ENCODE results near the gene ZP3. TPM values are rescaled to one million over a fixed set of nuclear protein-coding genes. Genes with fewer than 3 reads are reported as not detected.
"Not testable (repeated sequence)": the region's sequence is repeated elsewhere in the genome, so short reads cannot be mapped to it uniquely, and the experiment has no call there.

The ZP3 gene
- polyA plus RNA-seq, 5 donors, result 2.0 to 12.7 (median 2.3) TPM

GRCh38 chr7:76483081-76483480, 58.3 kb downstream of the ZP3 start:
- DNase-seq, result not testable (repeated sequence)

- DNase-seq, result not testable (repeated sequence)
Measured at GRCh38 chr7:76484456-76484855, 59.7 kb downstream of the ZP3 start.

GRCh38 chr7:76485822-76486610, 61.3 kb downstream of the ZP3 start:
- DNase-seq, result not testable (repeated sequence)

GRCh38 chr7:76486618-76487017, 61.9 kb downstream of the ZP3 start:
- not testable (repeated sequence) for DNase-seq

- not testable (repeated sequence) for DNase-seq
Measured at GRCh38 chr7:76487969-76488368, 63.2 kb downstream of the ZP3 start.

Other genes starting within 250 kb of the ZP3 start
- under 1 TPM; 0.40 to 0.82 (median 0.60) TPM for gene SRRM3, start 223.1 kb upstream of the ZP3 start, polyA plus RNA-seq (ENCODE audit: insufficient read depth in 1 of 5, insufficient read length in 5 of 5, low replicate concordance in 1 of 5)
- gene HSPB1, start 122.3 kb upstream of the ZP3 start, polyA plus RNA-seq (ENCODE audit: insufficient read depth in 1 of 5, insufficient read length in 5 of 5, low replicate concordance in 1 of 5), result 100 to 1,000 TPM; 197 to 594 (median 269) TPM
- gene YWHAG, start 66.0 kb upstream of the ZP3 start, polyA plus RNA-seq (ENCODE audit: insufficient read depth in 1 of 5, insufficient read length in 5 of 5, low replicate concordance in 1 of 5), result 100 to 1,000 TPM in 3 of 5 donors, 10 to 100 TPM in 2; 92.9 to 109 (median 103) TPM
- gene SSC4D, start 15.3 kb upstream of the ZP3 start, polyA plus RNA-seq (ENCODE audit: insufficient read depth in 1 of 5, insufficient read length in 5 of 5, low replicate concordance in 1 of 5), result 1 to 10 TPM in 4 of 5 donors, under 1 TPM in 1; 0.99 to 2.0 (median 1.6) TPM
- gene DTX2, start 36.8 kb downstream of the ZP3 start, polyA plus RNA-seq (ENCODE audit: insufficient read depth in 1 of 5, insufficient read length in 5 of 5, low replicate concordance in 1 of 5), result 10 to 100 TPM in 3 of 5 donors, 1 to 10 TPM in 2; 8.3 to 13.9 (median 11.0) TPM
- gene UPK3B, start 85.6 kb downstream of the ZP3 start, polyA plus RNA-seq (ENCODE audit: insufficient read depth in 1 of 5, insufficient read length in 5 of 5, low replicate concordance in 1 of 5), result 10 to 100 TPM in 4 of 5 donors, 1 to 10 TPM in 1; 6.8 to 56.1 (median 18.0) TPM
- 1 to 10 TPM; 2.6 to 5.3 (median 4.1) TPM for gene SPDYE16, start 118.3 kb downstream of the ZP3 start, polyA plus RNA-seq (ENCODE audit: insufficient read depth in 1 of 5, insufficient read length in 5 of 5, low replicate concordance in 1 of 5)
- gene POMZP3, start 202.3 kb downstream of the ZP3 start, polyA plus RNA-seq (ENCODE audit: insufficient read depth in 1 of 5, insufficient read length in 5 of 5, low replicate concordance in 1 of 5), result 10 to 100 TPM; 14.8 to 22.9 (median 18.3) TPM